ENCODE measurements around the gene ARHGEF38.

The ARHGEF38 gene

DNA sequence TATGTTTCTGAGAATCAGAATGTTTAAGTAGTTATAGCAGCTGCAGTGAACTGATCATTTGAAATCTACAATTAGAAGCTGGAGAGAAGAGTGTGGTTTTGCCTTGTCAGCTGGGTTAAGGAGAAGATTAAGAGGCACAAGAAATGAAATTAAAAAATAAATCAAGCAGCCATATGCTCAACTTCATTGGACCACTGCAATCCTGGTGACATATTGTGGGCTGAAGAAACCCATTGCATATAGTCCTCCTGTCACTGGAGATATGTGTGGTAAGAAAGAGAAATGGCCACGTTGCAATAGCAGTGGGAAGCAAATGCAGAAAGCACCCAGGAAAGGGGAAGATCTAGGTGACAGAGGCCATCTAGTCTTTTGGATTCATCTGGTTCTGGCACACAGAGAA, 93.0 kb downstream of the ARHGEF38 start:
- no peak overlapping the region for H4K8ac ChIP-seq (ENCODE audit: low read depth, low read length)
- no peak overlapping the region for H3K4me2 ChIP-seq (ENCODE audit: low read length)
- no peak overlapping the region for H3K27ac ChIP-seq (ENCODE audit: low read depth, low read length)
- H3K9me3 ChIP-seq (ENCODE audit: insufficient read depth, low read depth, low read length) = no peaks in the 10 kb centered on the region
- no peak overlapping the region for H2BK5ac ChIP-seq (ENCODE audit: low read depth, low read length, poor library complexity)
- H4K91ac ChIP-seq (ENCODE audit: low read depth, low read length) = no peak overlapping the region
- no peak overlapping the region for H3K18ac ChIP-seq (ENCODE audit: low read length)
- WGBS (ENCODE audit: extremely low coverage, insufficient coverage, insufficient read length) = no CpG with 5 or more reads among the region's 1 CpG
- H3K4me1 ChIP-seq (ENCODE audit: control insufficient read depth in 1 of 2, insufficient read depth in 2 of 2, low read length in 2 of 2) = no peaks in the 10 kb centered on the region
- H3K4ac ChIP-seq (ENCODE audit: low read depth, low read length) = no peak overlapping the region
- no peak overlapping the region for H3K23ac ChIP-seq (ENCODE audit: low read length)
- H2BK12ac ChIP-seq (ENCODE audit: low read length) = no peak overlapping the region
- H4K12ac ChIP-seq (ENCODE audit: low read depth, low read length) = no peak overlapping the region
- no peaks in the 10 kb centered on the region for H3K27me3 ChIP-seq (ENCODE audit: insufficient read depth, low read length)
- DNase-seq = no peak
- H2AFZ ChIP-seq (ENCODE audit: insufficient read depth, low read length, poor library complexity) = no peak overlapping the region
- H2AK5ac ChIP-seq (ENCODE audit: low read length) = no peak overlapping the region
- no peak overlapping the region for H3K9ac ChIP-seq (ENCODE audit: low read length)
- no peaks in the 10 kb centered on the region for H3K79me1 ChIP-seq (ENCODE audit: low read length)
- no peaks in the 10 kb centered on the region for H3K79me2 ChIP-seq (ENCODE audit: control insufficient read depth, insufficient read depth, low read length, poor library complexity)
- H3K4me3 ChIP-seq (ENCODE audit: low read depth, low read length) = no peak overlapping the region
- H3K14ac ChIP-seq (ENCODE audit: low read length) = no peak overlapping the region
- H3K36me3 ChIP-seq (ENCODE audit: control insufficient read depth in 1 of 2, insufficient read depth in 2 of 2, low read length in 2 of 2) = no peaks in the 10 kb centered on the region
- H2BK120ac ChIP-seq (ENCODE audit: insufficient read depth, low read length, poor library complexity) = no peak overlapping the region

DNA sequence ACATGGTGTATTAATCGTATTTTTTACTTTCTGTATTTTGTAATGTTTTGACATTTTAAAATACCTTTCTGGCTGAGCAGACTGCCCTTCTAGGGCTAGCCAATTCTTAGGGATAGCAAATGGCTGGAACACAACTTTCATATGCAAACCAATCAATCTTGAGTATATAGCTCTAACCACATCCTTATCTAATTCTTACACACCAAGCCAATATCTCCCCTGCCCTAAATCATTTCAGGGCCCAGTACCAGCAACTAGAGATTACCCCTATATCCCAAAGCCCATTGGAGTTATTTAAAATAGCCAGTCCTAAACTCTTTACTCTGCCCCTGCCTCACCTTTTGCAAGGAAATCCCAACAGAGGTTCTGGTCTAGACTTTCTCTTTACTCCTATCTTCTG, 97.8 kb downstream of the ARHGEF38 start:
- Histone ChIP-seq H3K4me3 (ENCODE audit: low read depth, low read length) (no peak overlapping the region), H3K27ac (ENCODE audit: low read depth, low read length) (no peak overlapping the region), H4K8ac (ENCODE audit: low read depth, low read length) (no peak overlapping the region), H3K9me3 (ENCODE audit: insufficient read depth, low read depth, low read length) (no peaks in the 10 kb centered on the region), H2AK5ac (ENCODE audit: low read length) (no peak overlapping the region), H3K4ac (ENCODE audit: low read depth, low read length) (no peak overlapping the region), H3K36me3 (ENCODE audit: control insufficient read depth in 1 of 2, insufficient read depth in 2 of 2, low read length in 2 of 2) (no peaks in the 10 kb centered on the region), H3K27me3 (ENCODE audit: insufficient read depth, low read length) (no peaks in the 10 kb centered on the region), H4K12ac (ENCODE audit: low read depth, low read length) (no peak overlapping the region), H3K79me2 (ENCODE audit: control insufficient read depth, insufficient read depth, low read length, poor library complexity) (no peaks in the 10 kb centered on the region), H2BK12ac (ENCODE audit: low read length) (no peak overlapping the region), H3K23ac (ENCODE audit: low read length) (no peak overlapping the region), H2BK120ac (ENCODE audit: insufficient read depth, low read length, poor library complexity) (no peak overlapping the region), H4K91ac (ENCODE audit: low read depth, low read length) (no peak overlapping the region), H2AFZ (ENCODE audit: insufficient read depth, low read length, poor library complexity) (no peak overlapping the region), H3K18ac (ENCODE audit: low read length) (no peak overlapping the region), H2BK5ac (ENCODE audit: low read depth, low read length, poor library complexity) (no peak overlapping the region), H3K9ac (ENCODE audit: low read length) (no peak overlapping the region), H3K79me1 (ENCODE audit: low read length) (no peaks in the 10 kb centered on the region), H3K4me1 (ENCODE audit: control insufficient read depth in 1 of 2, insufficient read depth in 2 of 2, low read length in 2 of 2) (no peaks in the 10 kb centered on the region), H3K4me2 (ENCODE audit: low read length) (no peak overlapping the region), H3K14ac (ENCODE audit: low read length) (no peak overlapping the region)
- no CpG with 5 or more reads among the region's 1 CpG for WGBS (ENCODE audit: extremely low coverage, insufficient coverage, insufficient read length)
- DNase-seq = no peak

DNA sequence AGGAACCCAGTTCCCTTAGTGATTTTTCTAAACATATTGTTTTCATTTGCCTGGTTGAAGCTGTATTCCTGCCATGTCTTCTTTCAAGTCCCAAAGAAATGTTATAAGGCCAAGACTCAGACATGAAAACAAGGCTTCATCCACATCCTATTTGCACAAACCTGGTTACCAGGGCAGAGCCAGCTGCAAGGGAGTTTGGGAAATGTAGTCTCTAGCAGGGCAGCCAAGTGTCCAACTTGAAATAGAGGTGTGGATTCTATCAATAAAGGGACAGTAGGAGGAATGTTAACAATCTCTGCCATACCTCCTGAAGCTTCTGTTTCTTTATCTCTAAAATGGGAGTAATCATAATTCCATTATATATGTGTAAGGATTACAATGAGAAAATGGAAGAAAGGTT, 99.5 kb downstream of the ARHGEF38 start:
- Histone ChIP-seq H3K27ac (ENCODE audit: low read depth, low read length) (no peak overlapping the region), H3K18ac (ENCODE audit: low read length) (no peak overlapping the region), H3K36me3 (ENCODE audit: control insufficient read depth in 1 of 2, insufficient read depth in 2 of 2, low read length in 2 of 2) (no peaks in the 10 kb centered on the region), H2BK120ac (ENCODE audit: insufficient read depth, low read length, poor library complexity) (no peak overlapping the region), H3K27me3 (ENCODE audit: insufficient read depth, low read length) (no peaks in the 10 kb centered on the region), H3K4me1 (ENCODE audit: control insufficient read depth in 1 of 2, insufficient read depth in 2 of 2, low read length in 2 of 2) (no peaks in the 10 kb centered on the region), H3K79me1 (ENCODE audit: low read length) (no peaks in the 10 kb centered on the region), H2AK5ac (ENCODE audit: low read length) (no peak overlapping the region), H3K9me3 (ENCODE audit: insufficient read depth, low read depth, low read length) (no peaks in the 10 kb centered on the region), H2BK12ac (ENCODE audit: low read length) (no peak overlapping the region), H3K9ac (ENCODE audit: low read length) (no peak overlapping the region), H4K8ac (ENCODE audit: low read depth, low read length) (no peak overlapping the region), H3K23ac (ENCODE audit: low read length) (no peak overlapping the region), H4K12ac (ENCODE audit: low read depth, low read length) (no peak overlapping the region), H3K79me2 (ENCODE audit: control insufficient read depth, insufficient read depth, low read length, poor library complexity) (no peaks in the 10 kb centered on the region), H4K91ac (ENCODE audit: low read depth, low read length) (no peak overlapping the region), H3K4me3 (ENCODE audit: low read depth, low read length) (no peak overlapping the region), H3K4ac (ENCODE audit: low read depth, low read length) (no peak overlapping the region), H3K4me2 (ENCODE audit: low read length) (no peak overlapping the region), H2AFZ (ENCODE audit: insufficient read depth, low read length, poor library complexity) (no peak overlapping the region), H2BK5ac (ENCODE audit: low read depth, low read length, poor library complexity) (no peak overlapping the region), H3K14ac (ENCODE audit: low read length) (no peak overlapping the region)
- DNase-seq = no peak

DNA sequence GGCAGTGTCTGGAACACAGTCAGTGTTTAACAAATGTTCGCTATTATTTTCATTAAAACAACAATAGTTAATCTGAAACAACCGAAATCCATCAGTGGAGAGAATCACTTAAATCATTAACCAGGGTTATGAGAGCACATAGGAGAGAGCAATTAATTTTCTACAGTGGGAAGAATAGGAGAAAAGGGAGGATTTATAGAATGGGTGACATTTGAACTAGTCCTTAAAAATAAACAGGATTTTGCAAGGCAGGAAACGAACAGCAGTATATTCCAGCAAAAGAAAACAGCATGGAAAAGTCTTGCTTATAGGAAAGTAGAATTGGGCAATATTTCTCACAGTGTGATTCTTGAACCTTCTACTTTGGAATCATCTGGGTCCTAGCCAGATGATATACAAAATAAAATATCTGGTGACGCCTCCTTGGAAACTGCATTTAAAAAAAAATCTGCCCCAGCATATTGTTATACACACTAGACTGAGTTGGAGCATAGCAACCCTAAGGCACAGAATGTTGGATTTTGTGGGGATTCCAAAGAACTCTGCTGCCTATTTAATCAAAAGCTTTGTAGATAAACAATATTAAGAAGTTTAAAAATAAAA, 100.0 kb downstream of the ARHGEF38 start:
- Histone ChIP-seq H3K4me2 (ENCODE audit: low read length) (no peak overlapping the region), H3K9ac (ENCODE audit: low read length) (no peak overlapping the region), H2BK120ac (ENCODE audit: insufficient read depth, low read length, poor library complexity) (no peak overlapping the region), H4K91ac (ENCODE audit: low read depth, low read length) (no peak overlapping the region), H4K12ac (ENCODE audit: low read depth, low read length) (no peak overlapping the region), H3K79me2 (ENCODE audit: control insufficient read depth, insufficient read depth, low read length, poor library complexity) (no peaks in the 10 kb centered on the region), H3K9me3 (ENCODE audit: insufficient read depth, low read depth, low read length) (no peaks in the 10 kb centered on the region), H3K4me1 (ENCODE audit: control insufficient read depth in 1 of 2, insufficient read depth in 2 of 2, low read length in 2 of 2) (no peaks in the 10 kb centered on the region), H3K27ac (ENCODE audit: low read depth, low read length) (no peak overlapping the region), H3K14ac (ENCODE audit: low read length) (no peak overlapping the region), H3K4ac (ENCODE audit: low read depth, low read length) (no peak overlapping the region), H2BK12ac (ENCODE audit: low read length) (no peak overlapping the region), H3K4me3 (ENCODE audit: low read depth, low read length) (no peak overlapping the region), H3K18ac (ENCODE audit: low read length) (no peak overlapping the region), H3K27me3 (ENCODE audit: insufficient read depth, low read length) (no peaks in the 10 kb centered on the region), H2BK5ac (ENCODE audit: low read depth, low read length, poor library complexity) (no peak overlapping the region), H4K8ac (ENCODE audit: low read depth, low read length) (no peak overlapping the region), H3K23ac (ENCODE audit: low read length) (no peak overlapping the region), H3K79me1 (ENCODE audit: low read length) (no peaks in the 10 kb centered on the region), H2AK5ac (ENCODE audit: low read length) (no peak overlapping the region), H3K36me3 (ENCODE audit: control insufficient read depth in 1 of 2, insufficient read depth in 2 of 2, low read length in 2 of 2) (no peaks in the 10 kb centered on the region), H2AFZ (ENCODE audit: insufficient read depth, low read length, poor library complexity) (no peak overlapping the region)
- WGBS (ENCODE audit: extremely low coverage, insufficient coverage, insufficient read length) = no CpG with 5 or more reads among the region's 4 CpGs
- no peak for DNase-seq
